Measurements from ENCODE around the gene ARL5A.

DNA sequence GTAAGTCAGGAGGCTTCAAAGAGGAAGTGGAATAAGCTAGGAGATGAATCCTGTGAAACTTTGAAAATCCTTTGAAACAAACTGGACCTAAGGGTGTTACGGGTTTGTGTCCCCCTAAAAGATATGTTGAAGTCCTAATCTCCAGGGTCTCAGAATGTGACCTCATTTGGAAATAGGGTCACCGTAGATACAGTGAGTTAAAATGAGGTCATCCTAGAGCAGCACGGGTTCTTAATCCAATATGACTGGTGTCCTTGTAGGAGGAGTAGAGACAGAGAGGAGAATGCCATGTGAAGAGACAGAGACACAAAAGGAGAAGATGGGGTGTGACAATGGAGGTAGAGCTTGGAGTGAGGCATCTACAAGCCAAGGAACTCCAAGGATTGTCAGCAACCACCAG is 67.0 kb downstream of the ARL5A start:
- TF ChIP-seq, protein P1, sequence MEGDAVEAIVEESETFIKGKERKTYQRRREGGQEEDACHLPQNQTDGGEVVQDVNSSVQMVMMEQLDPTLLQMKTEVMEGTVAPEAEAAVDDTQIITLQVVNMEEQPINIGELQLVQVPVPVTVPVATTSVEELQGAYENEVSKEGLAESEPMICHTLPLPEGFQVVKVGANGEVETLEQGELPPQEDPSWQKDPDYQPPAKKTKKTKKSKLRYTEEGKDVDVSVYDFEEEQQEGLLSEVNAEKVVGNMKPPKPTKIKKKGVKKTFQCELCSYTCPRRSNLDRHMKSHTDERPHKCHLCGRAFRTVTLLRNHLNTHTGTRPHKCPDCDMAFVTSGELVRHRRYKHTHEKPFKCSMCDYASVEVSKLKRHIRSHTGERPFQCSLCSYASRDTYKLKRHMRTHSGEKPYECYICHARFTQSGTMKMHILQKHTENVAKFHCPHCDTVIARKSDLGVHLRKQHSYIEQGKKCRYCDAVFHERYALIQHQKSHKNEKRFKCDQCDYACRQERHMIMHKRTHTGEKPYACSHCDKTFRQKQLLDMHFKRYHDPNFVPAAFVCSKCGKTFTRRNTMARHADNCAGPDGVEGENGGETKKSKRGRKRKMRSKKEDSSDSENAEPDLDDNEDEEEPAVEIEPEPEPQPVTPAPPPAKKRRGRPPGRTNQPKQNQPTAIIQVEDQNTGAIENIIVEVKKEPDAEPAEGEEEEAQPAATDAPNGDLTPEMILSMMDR (IDR thresholded peaks at IDR 0.05) = no peak
- TF ChIP-seq POLR2A (IDR thresholded peaks at IDR 0.05) = no peak
- no peak for TF ChIP-seq POLR2AphosphoS5 (IDR thresholded peaks at IDR 0.05)
- TF ChIP-seq EP300 (IDR thresholded peaks at IDR 0.05) = no peak

Data from upper lobe of left lung (tissue), 4 donors.